T-helper 2 cell (primary cell): ENCODE measurements around the gene PFDN4.

Experiments
- DNase-seq, 5 experiments: peaks; one replicate each; pipeline versions ENCODE4 v3.0.0 to v3.0.0-alpha.2; 2012 to 2022

Gene PFDN4

GRCh38 chr20:54173653-54174456 lies 34.0 kb upstream of the PFDN4 start, which contains the start of gene CYP24A1:
Gene CYP24A1, minus strand, starts transcription at chr20:54173986. Its CDS starts 407 bp downstream, at chr20:54173579.
- peak in 1 of 5 experiments; percentile 36 for DNase-seq

GRCh38 chr20:54174457-54175175 lies 33.3 kb upstream of the PFDN4 start:
- no peak for DNase-seq

GRCh38 chr20:54176610-54177009 lies 31.3 kb upstream of the PFDN4 start:
- DNase-seq = no peak

- DNase-seq = no peak
Observed at GRCh38 chr20:54177378-54177777, 30.5 kb upstream of the PFDN4 start.

- DNase-seq = no peak
Observed at GRCh38 chr20:54178256-54178655, 29.6 kb upstream of the PFDN4 start.

GRCh38 chr20:54179946-54180345 lies 27.9 kb upstream of the PFDN4 start:
- DNase-seq = peak in 1 of 5 experiments; percentile 7

GRCh38 chr20:54180931-54181330 lies 27.0 kb upstream of the PFDN4 start:
- no peak for DNase-seq

GRCh38 chr20:54184071-54184470 lies 23.8 kb upstream of the PFDN4 start:
- no peak for DNase-seq

GRCh38 chr20:54184904-54185626 lies 22.8 kb upstream of the PFDN4 start:
- DNase-seq = no peak

- no peak for DNase-seq
Observed at GRCh38 chr20:54188132-54188849, 19.6 kb upstream of the PFDN4 start.

- DNase-seq = no peak
Observed at GRCh38 chr20:54189630-54190029, 18.3 kb upstream of the PFDN4 start.

GRCh38 chr20:54190217-54190616 lies 17.7 kb upstream of the PFDN4 start:
- DNase-seq = no peak

- DNase-seq = no peak
Observed at GRCh38 chr20:54193817-54194216, 14.1 kb upstream of the PFDN4 start.

GRCh38 chr20:54194724-54195438 lies 13.0 kb upstream of the PFDN4 start:
- no peak for DNase-seq

GRCh38 chr20:54195483-54196472 lies 12.1 kb upstream of the PFDN4 start:
- no peak for DNase-seq

- no peak for DNase-seq
Observed at GRCh38 chr20:54197621-54198604, 10.0 kb upstream of the PFDN4 start.

- no peak for DNase-seq
Observed at GRCh38 chr20:54199283-54199682, 8.6 kb upstream of the PFDN4 start.

GRCh38 chr20:54199721-54200176 lies 8.1 kb upstream of the PFDN4 start:
- peak; percentile 38 to 58 (median 51) for DNase-seq
